ENCODE measurements around the gene PDZD7.

DNA sequence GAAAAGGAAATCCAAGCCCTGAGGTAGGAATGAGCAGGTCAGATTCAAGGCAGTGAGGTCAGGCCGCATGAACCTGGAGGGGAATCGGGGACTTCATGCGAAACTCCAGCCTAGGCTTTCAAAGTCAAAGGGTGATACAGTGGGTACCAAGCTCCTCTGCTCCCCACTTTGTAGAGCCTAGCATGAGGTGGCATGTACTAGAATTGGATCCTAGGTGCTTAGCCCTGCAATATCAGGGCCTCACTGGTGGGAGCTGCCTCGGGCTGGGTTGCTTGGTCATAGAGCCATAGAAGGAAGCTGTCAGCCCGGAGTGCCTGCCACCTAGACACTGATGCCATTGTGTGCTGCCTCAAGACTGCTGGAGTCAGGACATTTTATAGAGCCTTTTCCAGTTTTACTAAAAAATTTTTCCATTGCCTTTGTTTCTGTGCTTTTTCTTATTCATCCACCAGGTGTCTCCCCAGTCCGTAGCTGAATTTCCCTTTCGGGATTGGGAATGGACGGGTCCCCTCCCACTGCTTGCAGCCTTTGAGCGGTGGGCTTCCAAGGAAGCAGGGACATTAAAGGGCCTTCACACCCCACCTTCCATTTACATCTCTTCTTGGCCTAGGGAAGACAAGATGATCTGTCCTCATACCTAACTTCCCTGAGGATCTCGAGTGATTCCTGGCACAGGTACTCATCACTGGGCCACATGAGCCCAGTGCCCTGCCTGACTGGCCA lies 36.8 kb downstream of the PDZD7 start:
- TF ChIP-seq, protein P1, sequence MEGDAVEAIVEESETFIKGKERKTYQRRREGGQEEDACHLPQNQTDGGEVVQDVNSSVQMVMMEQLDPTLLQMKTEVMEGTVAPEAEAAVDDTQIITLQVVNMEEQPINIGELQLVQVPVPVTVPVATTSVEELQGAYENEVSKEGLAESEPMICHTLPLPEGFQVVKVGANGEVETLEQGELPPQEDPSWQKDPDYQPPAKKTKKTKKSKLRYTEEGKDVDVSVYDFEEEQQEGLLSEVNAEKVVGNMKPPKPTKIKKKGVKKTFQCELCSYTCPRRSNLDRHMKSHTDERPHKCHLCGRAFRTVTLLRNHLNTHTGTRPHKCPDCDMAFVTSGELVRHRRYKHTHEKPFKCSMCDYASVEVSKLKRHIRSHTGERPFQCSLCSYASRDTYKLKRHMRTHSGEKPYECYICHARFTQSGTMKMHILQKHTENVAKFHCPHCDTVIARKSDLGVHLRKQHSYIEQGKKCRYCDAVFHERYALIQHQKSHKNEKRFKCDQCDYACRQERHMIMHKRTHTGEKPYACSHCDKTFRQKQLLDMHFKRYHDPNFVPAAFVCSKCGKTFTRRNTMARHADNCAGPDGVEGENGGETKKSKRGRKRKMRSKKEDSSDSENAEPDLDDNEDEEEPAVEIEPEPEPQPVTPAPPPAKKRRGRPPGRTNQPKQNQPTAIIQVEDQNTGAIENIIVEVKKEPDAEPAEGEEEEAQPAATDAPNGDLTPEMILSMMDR (IDR thresholded peaks at IDR 0.05), result peak; percentile 33 to 75 (median 54)
- TF ChIP-seq EP300 (IDR thresholded peaks at IDR 0.05), result no peak

All from ovary (tissue), 3 donors.